ENCODE measurements around the gene KREMEN1. TPM values are rescaled to one million over a fixed set of nuclear protein-coding genes. Genes with fewer than 3 reads are reported as not detected.
"Not testable (repeated sequence)": the region's sequence is repeated elsewhere in the genome, so short reads cannot be mapped to it uniquely, and the experiment has no call there.

KREMEN1 gene
- polyA plus RNA-seq, 1 donor from 2014 or later = not detected

GRCh38 chr22:29080106-29080975, 7.5 kb downstream of the KREMEN1 start:
- no peak overlapping the region for H3K4me3 Mint-ChIP-seq
- H3K27me3 Mint-ChIP-seq = peaks cover 21% of the 10 kb centered on the region
- H3K9me3 Mint-ChIP-seq = peaks cover 0 to 2% (median 0%) of the 10 kb centered on the region in 3 donors
- no peaks in the 10 kb centered on the region for H3K4me1 Mint-ChIP-seq
- no peaks in the 10 kb centered on the region for H3K36me3 Mint-ChIP-seq
- no peak overlapping the region for H3K27ac Mint-ChIP-seq

GRCh38 chr22:29081517-29082236, 8.8 kb downstream of the KREMEN1 start:
- H3K27ac Mint-ChIP-seq = no peak overlapping the region
- no peaks in the 10 kb centered on the region for H3K36me3 Mint-ChIP-seq
- no peaks in the 10 kb centered on the region for H3K4me1 Mint-ChIP-seq
- no peaks in the 10 kb centered on the region for H3K9me3 Mint-ChIP-seq
- H3K4me3 Mint-ChIP-seq = no peak overlapping the region
- H3K27me3 Mint-ChIP-seq = peaks cover 14% of the 10 kb centered on the region

GRCh38 chr22:29082826-29083545, 10.2 kb downstream of the KREMEN1 start:
- Mint-ChIP-seq H3K4me3 (no peak overlapping the region), H3K9me3 (no peaks in the 10 kb centered on the region), H3K27me3 (peaks cover 11% of the 10 kb centered on the region), H3K36me3 (no peaks in the 10 kb centered on the region), H3K4me1 (no peaks in the 10 kb centered on the region), H3K27ac (no peak overlapping the region)

- H3K27ac Mint-ChIP-seq = peak overlapping the region in 1 of 3 donors; percentile 43
- not testable (repeated sequence) for H3K4me1 Mint-ChIP-seq, H3K36me3 Mint-ChIP-seq, H3K27me3 Mint-ChIP-seq, H3K4me3 Mint-ChIP-seq, H3K9me3 Mint-ChIP-seq
Measured at GRCh38 chr22:29083576-29083932, 10.7 kb downstream of the KREMEN1 start.

GRCh38 chr22:29083933-29084591, 11.2 kb downstream of the KREMEN1 start:
- H3K27ac Mint-ChIP-seq = peak overlapping the region in 1 of 3 donors; percentile 43
- no peak overlapping the region for H3K4me3 Mint-ChIP-seq
- no peaks in the 10 kb centered on the region for H3K9me3 Mint-ChIP-seq
- no peaks in the 10 kb centered on the region for H3K36me3 Mint-ChIP-seq
- no peaks in the 10 kb centered on the region for H3K4me1 Mint-ChIP-seq
- peaks cover 6% of the 10 kb centered on the region for H3K27me3 Mint-ChIP-seq

GRCh38 chr22:29087012-29087411, 14.2 kb downstream of the KREMEN1 start:
- Mint-ChIP-seq H3K4me1 (peaks cover 0 to 3% (median 0%) of the 10 kb centered on the region in 3 donors), H3K9me3 (no peaks in the 10 kb centered on the region), H3K27me3 (peaks cover 9% of the 10 kb centered on the region), H3K36me3 (no peaks in the 10 kb centered on the region), H3K4me3 (no peak overlapping the region), H3K27ac (no peak overlapping the region)

- Mint-ChIP-seq H3K4me3 (no peak overlapping the region), H3K27ac (no peak overlapping the region), H3K27me3 (peaks cover 9% of the 10 kb centered on the region), H3K4me1 (peaks cover 0 to 3% (median 0%) of the 10 kb centered on the region in 3 donors), H3K36me3 (no peaks in the 10 kb centered on the region), H3K9me3 (no peaks in the 10 kb centered on the region)
Measured at GRCh38 chr22:29088809-29089208, 16.0 kb downstream of the KREMEN1 start.

- H3K9me3 Mint-ChIP-seq = peaks cover 0 to 2% (median 0%) of the 10 kb centered on the region in 3 donors
- no peaks in the 10 kb centered on the region for H3K36me3 Mint-ChIP-seq
- no peak overlapping the region for H3K4me3 Mint-ChIP-seq
- H3K27me3 Mint-ChIP-seq = peaks cover 9% of the 10 kb centered on the region
- H3K4me1 Mint-ChIP-seq = peaks cover 0 to 3% (median 0%) of the 10 kb centered on the region in 3 donors
- H3K27ac Mint-ChIP-seq = no peak overlapping the region
Measured at GRCh38 chr22:29089507-29089906, 16.7 kb downstream of the KREMEN1 start.

- H3K36me3 Mint-ChIP-seq = no peaks in the 10 kb centered on the region
- H3K9me3 Mint-ChIP-seq = peaks cover 0 to 2% (median 0%) of the 10 kb centered on the region in 3 donors
- H3K4me1 Mint-ChIP-seq = peaks cover 0 to 3% (median 0%) of the 10 kb centered on the region in 3 donors
- H3K27ac Mint-ChIP-seq = no peak overlapping the region
- peaks cover 9% of the 10 kb centered on the region for H3K27me3 Mint-ChIP-seq
- no peak overlapping the region for H3K4me3 Mint-ChIP-seq
Measured at GRCh38 chr22:29090039-29090438, 17.2 kb downstream of the KREMEN1 start.

GRCh38 chr22:29092243-29092642, 19.4 kb downstream of the KREMEN1 start:
- Mint-ChIP-seq H3K4me1 (peaks cover 0 to 3% (median 0%) of the 10 kb centered on the region in 3 donors), H3K27ac (no peak overlapping the region), H3K4me3 (no peak overlapping the region), H3K27me3 (peaks cover 9% of the 10 kb centered on the region), H3K36me3 (no peaks in the 10 kb centered on the region), H3K9me3 (peaks cover 0 to 2% (median 0%) of the 10 kb centered on the region in 3 donors)

GRCh38 chr22:29093030-29093429, 20.2 kb downstream of the KREMEN1 start:
- peaks cover 0 to 2% (median 0%) of the 10 kb centered on the region in 3 donors for H3K9me3 Mint-ChIP-seq
- H3K4me3 Mint-ChIP-seq = no peak overlapping the region
- H3K4me1 Mint-ChIP-seq = peaks cover 0 to 3% (median 0%) of the 10 kb centered on the region in 3 donors
- no peak overlapping the region for H3K27ac Mint-ChIP-seq
- H3K36me3 Mint-ChIP-seq = no peaks in the 10 kb centered on the region
- peaks cover 8% of the 10 kb centered on the region for H3K27me3 Mint-ChIP-seq

GRCh38 chr22:29093501-29094300, 20.9 kb downstream of the KREMEN1 start:
- no peaks in the 10 kb centered on the region for H3K36me3 Mint-ChIP-seq
- no peak overlapping the region for H3K4me3 Mint-ChIP-seq
- peaks cover 0 to 2% (median 0%) of the 10 kb centered on the region in 3 donors for H3K9me3 Mint-ChIP-seq
- H3K27ac Mint-ChIP-seq = no peak overlapping the region
- H3K4me1 Mint-ChIP-seq = peaks cover 0 to 3% (median 0%) of the 10 kb centered on the region in 3 donors
- peaks cover 7% of the 10 kb centered on the region for H3K27me3 Mint-ChIP-seq

- peaks cover 0 to 2% (median 0%) of the 10 kb centered on the region in 3 donors for H3K9me3 Mint-ChIP-seq
- no peaks in the 10 kb centered on the region for H3K36me3 Mint-ChIP-seq
- H3K4me3 Mint-ChIP-seq = no peak overlapping the region
- no peaks in the 10 kb centered on the region for H3K27me3 Mint-ChIP-seq
- H3K4me1 Mint-ChIP-seq = peaks cover 0 to 3% (median 0%) of the 10 kb centered on the region in 3 donors
- H3K27ac Mint-ChIP-seq = no peak overlapping the region
Measured at GRCh38 chr22:29095459-29095858, 22.6 kb downstream of the KREMEN1 start.
